Endothelial cell of umbilical vein (primary cell): ENCODE measurements around the gene LURAP1L. TPM values are rescaled to one million over a fixed set of nuclear protein-coding genes. Genes with fewer than 3 reads are reported as not detected.

Experiments used
- BruUV-seq: library from RNA; stranded (reverse); fragments of 400-500 nt; replicated peaks from 2 replicates; lab custom pipeline; 2021; lab: Mats Ljungman, UMichigan
- CTCF ChIA-PET: fragments of 300-600, 350-600 bp; sonication (Branson Sonifier 250); formaldehyde crosslinking; loops from one replicate; lab custom pipeline; 2021; ENCODE audit warnings: antibody characterized with exemption, inconsistent platforms; lab: Charles Lee
- POLR2A ChIA-PET: fragments of 300-600, 350-600 bp; sonication (Branson Sonifier 250); formaldehyde crosslinking; loops from one replicate; lab custom pipeline; 2021; ENCODE audit warnings: antibody characterized with exemption, inconsistent platforms; lab: Charles Lee
- DNase-seq: peaks from one replicate; pipeline ENCODE4 v3.0.0-alpha.2; 2011; ENCODE audit warnings: low read depth, low spot score
- FAIRE-seq: peaks from 2 replicates; lab custom pipeline; 2011; peaks lifted over from hg19 to GRCh38; lab: Jason Lieb, UNC
- H2AFZ ChIP-seq: 2 replicates; pipeline ENCODE4 v1.6.0; 2012; ENCODE audit warnings: low read depth, low read length, control low read depth, inconsistent platforms
- H3K27ac ChIP-seq: 2 replicates; pipeline ENCODE4 v1.5.1; 2011; ENCODE audit warnings: low read depth, mild to moderate bottlenecking, control low read depth, low read length, moderate library complexity; ENCODE audit not compliant: insufficient read depth
- H3K27me3 ChIP-seq, 2 experiments: 2 replicates each; pipeline versions ENCODE4 v1.6.0 to v1.6.1; 2011; ENCODE audit warnings: low read length in 2 of 2, mixed read lengths in 1 of 2; ENCODE audit not compliant: control insufficient read depth in 2 of 2, insufficient read depth in 2 of 2
- H3K36me3 ChIP-seq, 2 experiments: 2 replicates in 1 of 2; 3 replicates in 1 of 2; pipeline ENCODE4 v1.5.1; 2011; ENCODE audit warnings: low read length in 2 of 2, mild to moderate bottlenecking in 1 of 2, moderate library complexity in 1 of 2; ENCODE audit not compliant: control insufficient read depth in 2 of 2, insufficient read depth in 2 of 2; ENCODE audit errors: extremely low read depth in 1 of 2
- H3K4me1 ChIP-seq: 3 replicates; pipeline ENCODE4 v1.5.1; 2011; ENCODE audit warnings: mild to moderate bottlenecking, low read length; ENCODE audit not compliant: control insufficient read depth, insufficient read depth; ENCODE audit errors: extremely low read depth
- H3K4me2 ChIP-seq: 2 replicates; pipeline ENCODE4 v1.6.1; 2011; ENCODE audit warnings: low read length, control low read depth, mixed read lengths; ENCODE audit not compliant: insufficient read depth
- H3K4me3 ChIP-seq, 3 experiments: fragments of 200-600 bp in 1 of 3; sonication (generic), shearing (Covaris generic) in 1 of 3; replicated peaks in 1 of 3; 2 replicates each; pipeline ENCODE4 v1.5.1; 2011 to 2016; ENCODE audit warnings: control low read depth in 3 of 3, low read length in 3 of 3, mild to moderate bottlenecking in 2 of 3, inconsistent platforms in 1 of 3, low read depth in 1 of 3, moderate library complexity in 1 of 3; ENCODE audit not compliant: insufficient read depth in 1 of 3
- H3K79me2 ChIP-seq: 2 replicates; pipeline ENCODE4 v1.6.0; 2012; ENCODE audit warnings: low read length, inconsistent platforms; ENCODE audit not compliant: control insufficient read depth, insufficient read depth
- H3K9ac ChIP-seq: replicated peaks from 2 replicates; pipeline ENCODE3; 2011; ENCODE audit warnings: low read length, control low read depth; ENCODE audit not compliant: insufficient read depth; ENCODE audit errors: extremely low read depth
- H3K9me1 ChIP-seq: replicated peaks from 3 replicates; pipeline ENCODE4 v1.6.0; 2011; ENCODE audit warnings: mild to moderate bottlenecking, low read length; ENCODE audit not compliant: control insufficient read depth, insufficient read depth; ENCODE audit errors: extremely low read depth
- H3K9me3 ChIP-seq: replicated peaks from 2 replicates; pipeline ENCODE4 v1.5.1; 2012; ENCODE audit warnings: low read length, inconsistent platforms; ENCODE audit not compliant: control insufficient read depth, insufficient read depth
- H4K20me1 ChIP-seq: replicated peaks from 2 replicates; pipeline ENCODE3; 2011; ENCODE audit warnings: mild to moderate bottlenecking, low read length; ENCODE audit not compliant: control insufficient read depth, insufficient read depth; ENCODE audit errors: extremely low read depth
- CTCF ChIP-seq, 2 donors: IDR thresholded peaks; 1 replicate in 1 of 2; 2 replicates in 1 of 2; pipeline ENCODE4 v1.5.1; 2011; ENCODE audit warnings: low read length in 2 of 2, mild to moderate bottlenecking in 2 of 2, moderate library complexity in 2 of 2, control low read depth in 1 of 2, inconsistent platforms in 1 of 2, low read depth in 1 of 2; ENCODE audit not compliant: insufficient read depth in 1 of 2; ENCODE audit errors: extremely low read depth in 1 of 2
- EZH2 ChIP-seq: IDR thresholded peaks from 2 replicates; pipeline ENCODE4 v1.6.1; 2012; ENCODE audit warnings: borderline replicate concordance, low read depth, mild to moderate bottlenecking, moderate library complexity, low read length, inconsistent platforms; ENCODE audit not compliant: severe bottlenecking
- FOS ChIP-seq: IDR thresholded peaks from 2 replicates; pipeline ENCODE4 v1.6.1; 2011; ENCODE audit warnings: mild to moderate bottlenecking, low read length, moderate library complexity, borderline replicate concordance; ENCODE audit not compliant: insufficient read depth
- GATA2 ChIP-seq: IDR thresholded peaks from 2 replicates; pipeline ENCODE4 v1.7.0; 2011; ENCODE audit warnings: low read depth, mild to moderate bottlenecking, moderate library complexity, mixed read lengths, low read length; ENCODE audit not compliant: insufficient read length, insufficient read depth
- JUN ChIP-seq: IDR thresholded peaks from 2 replicates; pipeline ENCODE4 v1.6.1; 2011; ENCODE audit warnings: borderline replicate concordance, low read depth; ENCODE audit not compliant: insufficient read length, insufficient read depth
- MAX ChIP-seq: IDR thresholded peaks from 2 replicates; pipeline ENCODE4 v1.6.1; 2011; ENCODE audit not compliant: insufficient read depth, insufficient read length
- MYC ChIP-seq: IDR thresholded peaks from one replicate; pipeline ENCODE4 v1.6.1; 2011; ENCODE audit warnings: mild to moderate bottlenecking, low read depth, low read length
- POLR2A ChIP-seq: IDR thresholded peaks from 2 replicates; pipeline ENCODE4 v1.6.1; 2012; ENCODE audit warnings: low read depth, mild to moderate bottlenecking, control low read depth, low read length
- POLR2AphosphoS5 ChIP-seq: IDR thresholded peaks from 2 replicates; pipeline ENCODE4 v1.6.1; 2012; ENCODE audit warnings: low read depth, mild to moderate bottlenecking, control low read depth, low read length, moderate library complexity; ENCODE audit not compliant: insufficient read depth
- dilution Hi-C: fragments of 300-500 bp; cut with MboI; formaldehyde crosslinking; loops from one replicate; pipeline ENCODE4 v1.15.0; 2019; ENCODE audit warnings: low sequenced_read_pairs; ENCODE audit not compliant: extremely low pct_ligation_motif_present
- intact Hi-C: fragments of 100-400 bp; cut with micrococcal nuclease; formaldehyde crosslinking; loops from one replicate; pipeline ENCODE4 v1.10.0; 2022
- polyA plus RNA-seq, 4 experiments: library from polyadenylated mRNA; depleted of rRNA in 3 of 4; stranded (reverse) in 3 of 4; unstranded in 1 of 4; fragments of >200 nt; gene quantifications; 2 replicates each; pipeline versions ENCODE4 v1.2.1 to v1.2.3, GENCODE V29; 2011 to 2012; ENCODE audit warnings: missing spikeins in 1 of 4
- total RNA-seq: library from RNA; stranded (reverse); gene quantifications from 2 replicates; pipeline ENCODE4 v1.2.3, GENCODE V29; 2021

LURAP1L gene
- total and polyA plus RNA-seq, 2 donors (not counting 3 experiments of a cell fraction or from before 2014, with no cell fraction given), result 1.5 to 3.3 TPM

DNA sequence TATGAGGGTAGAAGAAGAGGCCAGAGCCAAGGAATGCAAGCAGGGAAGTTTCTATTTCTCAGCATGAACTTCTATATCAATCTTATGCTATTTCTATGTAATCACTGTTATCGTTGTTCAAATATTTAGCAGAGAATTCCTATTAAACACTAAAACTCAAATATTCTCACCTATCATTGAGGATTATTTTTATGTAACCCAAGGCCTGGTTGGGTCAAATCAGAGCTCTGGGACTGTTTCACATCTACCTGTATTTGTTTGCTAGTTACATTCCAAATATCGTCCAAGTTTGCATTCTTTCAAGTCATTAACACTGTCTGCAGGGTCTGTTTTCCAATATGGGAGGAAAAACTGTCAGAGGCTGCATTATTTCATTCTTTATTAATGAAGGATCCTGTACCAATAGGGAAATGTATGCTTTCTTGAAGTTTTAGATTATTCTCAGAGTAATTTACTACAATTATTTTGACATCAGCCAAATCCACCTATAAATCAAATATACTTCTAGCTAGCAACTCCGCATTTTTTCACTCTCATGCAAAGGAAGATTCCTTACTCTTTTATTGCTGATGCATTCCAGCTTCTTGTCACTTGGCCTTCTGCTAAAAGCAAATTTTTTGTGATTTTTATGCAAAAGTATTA is 52.2 kb downstream of the LURAP1L start:
- Histone ChIP-seq H3K27me3 (no peaks in the 10 kb centered on the region), H3K36me3 (no peaks in the 10 kb centered on the region), H3K79me2 (no peaks in the 10 kb centered on the region), H3K27ac (no peak overlapping the region), H3K4me1 (peaks cover 3% of the 10 kb centered on the region), H4K20me1 (no peaks in the 10 kb centered on the region), H3K4me3 (no peak overlapping the region), H2AFZ (no peak overlapping the region), H3K9me3 (no peaks in the 10 kb centered on the region), H3K4me2 (no peak overlapping the region), H3K9me1 (no peaks in the 10 kb centered on the region), H3K9ac (no peak overlapping the region)
- DNase-seq (no peak), FAIRE-seq (no peak)
- ChIA-PET CTCF (no interaction called here), POLR2A (no interaction called here)
- TF ChIP-seq FOS (no peak), POLR2A (no peak), MYC (no peak)
- intact Hi-C loops (no loop called here), dilution Hi-C loops (no loop called here)
- BruUV-seq, result no TSS peak

DNA sequence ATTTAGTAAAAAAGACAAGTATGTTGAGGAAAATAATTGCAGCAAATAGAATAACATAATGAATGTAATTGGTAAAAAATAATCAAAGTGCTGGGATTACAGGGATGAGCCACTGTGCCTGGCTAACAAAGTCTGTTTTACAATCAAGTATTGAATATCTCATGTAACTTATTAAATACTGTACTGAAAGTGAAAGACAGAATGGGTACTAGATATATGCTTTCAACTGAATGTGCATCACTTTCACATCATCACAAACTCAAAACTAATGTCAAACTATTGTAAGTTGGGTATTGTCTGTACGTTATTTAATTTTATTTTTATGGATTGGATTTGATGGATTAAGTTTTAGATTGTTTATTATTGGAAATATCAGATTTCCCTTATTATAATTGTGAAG is 58.9 kb downstream of the LURAP1L start:
- ChIA-PET CTCF (interaction anchor here (0.9 kb wide), 1 partner anchor 13 kb away, joined by 3 read pairs; no protein-coding TSS in a partner anchor), POLR2A (no interaction called here)
- intact Hi-C loops, result no loop called here
- DNase-seq, result no peak
- Histone ChIP-seq H3K79me2 (no peaks in the 10 kb centered on the region), H3K4me2 (no peak overlapping the region), H3K27ac (no peak overlapping the region), H3K9me3 (no peaks in the 10 kb centered on the region), H3K27me3 (no peaks in the 10 kb centered on the region), H3K9ac (no peak overlapping the region), H2AFZ (no peak overlapping the region), H4K20me1 (no peaks in the 10 kb centered on the region), H3K4me1 (peaks cover under 1% of the 10 kb centered on the region), H3K9me1 (no peaks in the 10 kb centered on the region), H3K4me3 (no peak overlapping the region), H3K36me3 (no peaks in the 10 kb centered on the region)
- FAIRE-seq, result no peak
- dilution Hi-C loops, result no loop called here
- no TSS peak for BruUV-seq
- TF ChIP-seq POLR2A (no peak), EZH2 (no peak), MYC (no peak), MAX (no peak), FOS (no peak), GATA2 (no peak), CTCF (IDR thresholded peaks at IDR 0.05; ENCODE audit: extremely low read depth in 1 of 2, insufficient read depth in 1 of 2, low read depth in 1 of 2, low read length in 2 of 2) (no peak), JUN (no peak), POLR2AphosphoS5 (no peak)
